GM13976 (cell line): ENCODE results near the gene SIGLEC10.
"Not testable (repeated sequence)": the region's sequence is repeated elsewhere in the genome, so short reads cannot be mapped to it uniquely, and the experiment has no call there.

Experiments
- DNase-seq: peaks from one replicate; pipeline ENCODE4 v3.0.0; 2012; ENCODE audit warnings: low spot score
- in situ Hi-C: fragments of 300-500 bp; cut with MboI; formaldehyde crosslinking; loops from one replicate; pipeline ENCODE4 v1.12.0; 2022; ENCODE audit warnings: low sequenced_read_pairs, mixed read lengths, inconsistent platforms; ENCODE audit not compliant: unreplicated experiment
- TF ChIP-seq, protein P1 (sequence below): IDR thresholded peaks from 2 replicates; pipeline ENCODE4 v1.5.1; 2012; ENCODE audit warnings: borderline replicate concordance, mild to moderate bottlenecking; ENCODE audit not compliant: insufficient read depth; ENCODE audit errors: extremely low read depth, missing control alignments, control extremely low read depth

The SIGLEC10 gene

GRCh38 chr19:51422053-51422448 lies 4.6 kb upstream of the SIGLEC10 start:
- DNase-seq = peak; percentile 93
- in situ Hi-C loops = no loop called here
- TF ChIP-seq, protein P1, sequence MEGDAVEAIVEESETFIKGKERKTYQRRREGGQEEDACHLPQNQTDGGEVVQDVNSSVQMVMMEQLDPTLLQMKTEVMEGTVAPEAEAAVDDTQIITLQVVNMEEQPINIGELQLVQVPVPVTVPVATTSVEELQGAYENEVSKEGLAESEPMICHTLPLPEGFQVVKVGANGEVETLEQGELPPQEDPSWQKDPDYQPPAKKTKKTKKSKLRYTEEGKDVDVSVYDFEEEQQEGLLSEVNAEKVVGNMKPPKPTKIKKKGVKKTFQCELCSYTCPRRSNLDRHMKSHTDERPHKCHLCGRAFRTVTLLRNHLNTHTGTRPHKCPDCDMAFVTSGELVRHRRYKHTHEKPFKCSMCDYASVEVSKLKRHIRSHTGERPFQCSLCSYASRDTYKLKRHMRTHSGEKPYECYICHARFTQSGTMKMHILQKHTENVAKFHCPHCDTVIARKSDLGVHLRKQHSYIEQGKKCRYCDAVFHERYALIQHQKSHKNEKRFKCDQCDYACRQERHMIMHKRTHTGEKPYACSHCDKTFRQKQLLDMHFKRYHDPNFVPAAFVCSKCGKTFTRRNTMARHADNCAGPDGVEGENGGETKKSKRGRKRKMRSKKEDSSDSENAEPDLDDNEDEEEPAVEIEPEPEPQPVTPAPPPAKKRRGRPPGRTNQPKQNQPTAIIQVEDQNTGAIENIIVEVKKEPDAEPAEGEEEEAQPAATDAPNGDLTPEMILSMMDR = peak; percentile 97

- no peak for DNase-seq
- in situ Hi-C loops = no loop called here
- TF ChIP-seq, protein P1 = no peak
These were observed 4.0 kb upstream of the SIGLEC10 start for GRCh38 chr19:51421229-51422052.

DNA sequence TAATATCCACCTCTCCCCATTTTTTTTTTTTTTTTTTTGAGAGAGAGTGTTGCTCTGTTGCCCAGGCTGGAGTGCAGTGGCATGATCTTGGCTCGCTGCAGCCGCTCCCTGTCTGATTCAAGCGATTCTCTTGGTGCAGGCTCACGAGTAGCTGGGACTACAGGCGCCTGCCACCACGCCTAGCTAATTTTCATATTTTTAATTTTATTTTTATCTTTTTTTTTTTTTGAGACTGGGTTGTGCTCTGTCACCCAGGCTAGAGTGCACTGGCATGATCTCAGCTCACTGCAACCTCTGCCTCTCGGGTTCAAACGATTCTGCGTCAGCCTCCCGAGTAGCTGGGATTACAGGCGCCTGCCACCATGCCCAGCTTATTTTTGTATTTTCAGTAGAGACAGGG lies 3.1 kb upstream of the SIGLEC10 start:
- in situ Hi-C loops, DNase-seq: not testable (repeated sequence)

- in situ Hi-C loops = no loop called here
- DNase-seq = no peak
- TF ChIP-seq, protein P1 = no peak
These were observed 1.3 kb upstream of the SIGLEC10 start for GRCh38 chr19:51418707-51419106.

- in situ Hi-C loops = no loop called here
- no peak for DNase-seq
- TF ChIP-seq, protein P1 = no peak
These were observed 342 bp upstream of the SIGLEC10 start for GRCh38 chr19:51417810-51418157.

DNA sequence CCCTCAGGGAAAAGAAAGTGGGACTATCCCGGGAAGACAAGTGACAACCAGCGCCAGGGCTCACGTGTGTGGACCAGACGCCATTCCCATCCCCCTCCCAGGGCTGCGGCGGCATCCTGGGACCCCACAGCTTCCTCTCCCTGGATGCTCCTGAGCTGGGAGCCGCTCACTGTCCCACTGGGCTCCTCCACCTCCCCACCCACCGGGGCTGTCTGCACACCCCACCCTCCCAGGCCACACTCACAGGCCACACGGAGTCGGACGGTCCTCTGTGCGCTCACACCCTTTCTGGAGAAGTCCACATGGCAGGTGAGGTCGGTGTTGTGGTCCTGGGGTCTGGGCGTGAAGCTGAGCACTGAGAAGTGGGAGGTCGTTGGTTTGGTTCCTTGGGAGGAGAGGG lies 1.0 kb downstream of the SIGLEC10 start:
- DNase-seq, in situ Hi-C loops: not testable (repeated sequence)

DNA sequence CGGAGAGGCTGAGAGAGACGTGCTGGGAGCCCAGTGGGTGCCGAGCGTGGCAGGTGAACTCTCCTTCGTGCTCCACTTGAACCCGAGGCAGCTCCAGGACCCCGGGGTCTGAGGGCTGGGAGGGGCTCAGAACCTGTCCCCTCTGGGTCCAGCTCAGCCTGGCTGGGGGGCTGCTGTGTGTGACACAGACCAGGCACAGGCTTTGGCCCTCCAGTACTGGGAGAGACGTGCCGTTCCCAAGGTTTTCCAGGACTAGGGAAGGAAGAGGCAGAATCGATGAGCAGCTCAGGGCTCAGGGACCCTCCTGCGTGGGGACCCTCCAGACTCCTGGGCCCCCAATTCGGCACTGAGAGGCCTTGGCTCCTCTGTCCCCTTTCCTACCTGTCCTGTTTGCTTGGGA lies 2.3 kb downstream of the SIGLEC10 start:
- in situ Hi-C loops = no loop called here
- TF ChIP-seq, protein P1 = no peak
- no peak for DNase-seq
